ENCODE results near the gene HNRNPL. TPM values are rescaled to one million over a fixed set of nuclear protein-coding genes. Genes with fewer than 3 reads are reported as not detected.

The HNRNPL gene
- total and polyA plus RNA-seq, 2 donors from 2014 or later = 168 to 278 TPM

DNA sequence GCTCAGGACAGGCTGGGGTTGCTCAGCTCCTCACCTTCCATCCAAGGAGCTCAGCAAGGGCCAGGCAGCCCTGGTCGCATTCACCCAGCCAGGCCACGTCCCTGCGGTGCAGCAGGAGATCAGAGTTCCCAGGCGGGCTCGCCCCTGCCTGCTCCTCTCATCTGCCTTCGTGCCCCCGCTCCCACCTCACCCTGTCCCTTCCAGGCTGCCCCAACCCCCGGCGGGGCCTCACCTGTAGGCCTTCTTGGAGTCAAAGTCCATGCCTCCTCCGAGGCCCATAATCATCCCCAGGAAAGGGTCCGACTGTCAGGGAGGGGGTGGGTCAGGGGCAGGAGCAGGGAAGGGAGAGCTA, 29.6 kb upstream of the HNRNPL start:
- FAIRE-seq (no peak), DNase-seq (no peak)
- no peaks in the 10 kb centered on the region for H3K27me3 ChIP-seq (ENCODE audit: control insufficient read depth, insufficient read depth, low read length)
- H3K27ac ChIP-seq (ENCODE audit: low read depth in 2 of 2, low read length in 2 of 2) = no peak overlapping the region
- H3K4me1 ChIP-seq (ENCODE audit: control insufficient read depth in 2 of 3, insufficient read depth in 2 of 3, low read depth in 1 of 3, low read length in 3 of 3) = peaks cover 0 to 4% (median 0%) of the 10 kb centered on the region in 3 donors
- no peak overlapping the region for H3K4me3 ChIP-seq (ENCODE audit: low read length in 3 of 3)
- intact Hi-C loops (cut with DNase I) = no loop called here
- peaks cover 0 to 5% (median 2%) of the 10 kb centered on the region in 3 donors for H3K36me3 ChIP-seq (ENCODE audit: control insufficient read depth in 2 of 3, insufficient read depth in 3 of 3, low read length in 3 of 3)
- TF ChIP-seq, protein P1, sequence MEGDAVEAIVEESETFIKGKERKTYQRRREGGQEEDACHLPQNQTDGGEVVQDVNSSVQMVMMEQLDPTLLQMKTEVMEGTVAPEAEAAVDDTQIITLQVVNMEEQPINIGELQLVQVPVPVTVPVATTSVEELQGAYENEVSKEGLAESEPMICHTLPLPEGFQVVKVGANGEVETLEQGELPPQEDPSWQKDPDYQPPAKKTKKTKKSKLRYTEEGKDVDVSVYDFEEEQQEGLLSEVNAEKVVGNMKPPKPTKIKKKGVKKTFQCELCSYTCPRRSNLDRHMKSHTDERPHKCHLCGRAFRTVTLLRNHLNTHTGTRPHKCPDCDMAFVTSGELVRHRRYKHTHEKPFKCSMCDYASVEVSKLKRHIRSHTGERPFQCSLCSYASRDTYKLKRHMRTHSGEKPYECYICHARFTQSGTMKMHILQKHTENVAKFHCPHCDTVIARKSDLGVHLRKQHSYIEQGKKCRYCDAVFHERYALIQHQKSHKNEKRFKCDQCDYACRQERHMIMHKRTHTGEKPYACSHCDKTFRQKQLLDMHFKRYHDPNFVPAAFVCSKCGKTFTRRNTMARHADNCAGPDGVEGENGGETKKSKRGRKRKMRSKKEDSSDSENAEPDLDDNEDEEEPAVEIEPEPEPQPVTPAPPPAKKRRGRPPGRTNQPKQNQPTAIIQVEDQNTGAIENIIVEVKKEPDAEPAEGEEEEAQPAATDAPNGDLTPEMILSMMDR (IDR thresholded peaks at IDR 0.05; ENCODE audit: borderline replicate concordance, extremely low read depth, insufficient read depth) = no peak
- no peak overlapping the region for H3K9ac ChIP-seq (ENCODE audit: low read length in 3 of 3)
- no peaks in the 10 kb centered on the region for H3K9me3 ChIP-seq (ENCODE audit: control insufficient read depth in 2 of 3, insufficient read depth in 1 of 3, low read length in 3 of 3)

DNA sequence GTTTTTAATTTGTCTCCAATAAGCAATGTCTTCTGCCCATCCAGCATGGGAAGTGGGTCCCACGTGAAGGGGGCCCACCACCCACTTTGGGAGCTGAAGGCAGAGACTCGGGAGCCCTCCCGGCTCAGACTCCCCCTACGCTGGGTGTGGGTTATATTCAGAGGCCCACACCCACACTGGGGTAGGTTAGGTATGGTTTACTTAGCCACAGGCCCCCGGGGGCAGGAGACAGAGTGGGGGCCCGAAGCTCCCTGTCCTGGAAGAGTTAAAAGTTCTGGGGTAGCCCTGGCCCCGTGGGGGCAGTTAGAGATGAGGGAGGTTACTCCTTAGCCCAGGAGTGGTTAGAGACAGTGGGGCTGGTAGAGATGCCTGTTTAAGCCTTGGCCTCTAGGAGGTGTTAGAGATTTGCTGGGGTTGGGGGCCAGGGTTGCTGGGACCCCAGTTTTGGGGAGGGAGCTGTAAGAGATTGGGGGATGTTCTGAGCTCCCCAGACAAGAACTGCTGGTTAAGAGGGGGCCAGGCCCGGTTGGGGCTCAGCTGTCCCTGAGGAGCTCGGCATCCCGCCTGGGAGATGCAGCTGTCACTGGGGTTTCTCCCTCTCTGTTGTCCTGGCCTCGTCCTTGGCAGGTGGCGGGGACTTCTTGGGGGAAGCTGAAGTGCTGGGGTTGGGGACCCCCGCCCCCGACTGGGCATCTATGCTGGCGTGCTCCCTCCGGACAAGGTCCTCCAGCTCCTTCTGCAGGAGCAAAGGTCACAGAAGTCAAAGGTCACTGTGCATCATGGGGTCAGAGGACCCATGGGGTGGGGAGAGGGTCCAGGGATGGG, 29.0 kb upstream of the HNRNPL start:
- H3K36me3 ChIP-seq (ENCODE audit: control insufficient read depth in 2 of 3, insufficient read depth in 3 of 3, low read length in 3 of 3) = peaks cover 0 to 5% (median 2%) of the 10 kb centered on the region in 3 donors
- H3K4me1 ChIP-seq (ENCODE audit: control insufficient read depth in 2 of 3, insufficient read depth in 2 of 3, low read depth in 1 of 3, low read length in 3 of 3) = peaks cover 0 to 4% (median 0%) of the 10 kb centered on the region in 3 donors
- FAIRE-seq = no peak
- H3K4me3 ChIP-seq (ENCODE audit: low read length in 3 of 3) = no peak overlapping the region
- H3K27me3 ChIP-seq (ENCODE audit: control insufficient read depth, insufficient read depth, low read length) = no peaks in the 10 kb centered on the region
- H3K9ac ChIP-seq (ENCODE audit: low read length in 3 of 3) = no peak overlapping the region
- H3K27ac ChIP-seq (ENCODE audit: low read depth in 2 of 2, low read length in 2 of 2) = peak overlapping the region; percentile 22 to 72
- intact Hi-C loops (cut with DNase I) = no loop called here
- DNase-seq = no peak
- TF ChIP-seq, protein P1 (IDR thresholded peaks at IDR 0.05; ENCODE audit: borderline replicate concordance, extremely low read depth, insufficient read depth) = no peak
- H3K9me3 ChIP-seq (ENCODE audit: control insufficient read depth in 2 of 3, insufficient read depth in 1 of 3, low read length in 3 of 3) = no peaks in the 10 kb centered on the region

DNA sequence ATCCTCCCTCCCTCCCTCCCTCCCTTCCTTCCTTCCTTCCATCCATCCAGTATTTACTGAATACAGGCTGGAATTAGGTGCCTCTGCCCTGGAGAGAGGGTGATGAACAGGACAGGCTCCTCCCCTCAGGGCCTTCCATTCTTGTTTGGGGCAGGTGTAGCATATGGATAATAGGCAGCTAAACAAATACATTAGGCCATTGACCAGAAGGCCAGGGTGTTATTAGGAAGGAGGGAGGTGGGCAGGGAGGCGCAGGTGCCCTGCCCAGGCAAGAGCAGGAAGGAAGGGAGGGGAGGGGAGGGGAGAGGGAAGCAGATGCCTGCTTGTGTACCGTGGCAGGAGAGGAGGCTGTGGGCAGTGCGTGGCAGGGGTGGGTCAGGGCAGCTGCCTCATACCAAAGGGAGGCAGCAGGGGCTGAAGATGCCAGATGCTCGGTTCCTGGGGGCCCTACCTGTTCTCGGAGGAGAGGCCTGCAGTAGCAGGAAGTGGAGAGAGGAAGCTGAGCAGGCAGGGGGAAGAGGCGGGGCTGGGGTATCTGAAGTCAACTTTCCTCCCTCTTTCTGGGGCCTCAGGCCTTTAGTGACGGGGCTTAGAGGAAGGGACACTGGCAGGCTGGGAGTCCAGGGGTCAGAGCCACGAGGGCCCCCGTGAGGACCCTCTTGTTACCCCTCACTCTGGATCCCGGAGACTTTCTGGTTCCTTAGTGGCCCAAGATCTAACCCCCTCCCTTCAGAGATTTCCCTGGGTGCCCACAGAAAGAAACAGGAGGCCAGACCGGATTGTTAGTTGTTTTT, 28.2 kb upstream of the HNRNPL start, which contains the start of gene RINL:
TSS of gene RINL (minus strand) at position 495 of the 794 bp plus-strand sequence. CDS start 1,533 bp downstream, outside the sequence.
- Histone ChIP-seq H3K27me3 (ENCODE audit: control insufficient read depth, insufficient read depth, low read length) (no peaks in the 10 kb centered on the region), H3K27ac (ENCODE audit: low read depth in 2 of 2, low read length in 2 of 2) (peak within 1 kb of the TSS; percentile 22 to 72), H3K9ac (ENCODE audit: low read length in 3 of 3) (peak within 1 kb of the TSS in 1 of 3 donors; percentile 19), H3K9me3 (ENCODE audit: control insufficient read depth in 2 of 3, insufficient read depth in 1 of 3, low read length in 3 of 3) (no peaks in the 10 kb centered on the region), H3K36me3 (ENCODE audit: control insufficient read depth in 2 of 3, insufficient read depth in 3 of 3, low read length in 3 of 3) (peaks cover 0 to 5% (median 2%) of the 10 kb centered on the region in 3 donors), H3K4me3 (ENCODE audit: low read length in 3 of 3) (no peak within 1 kb of the TSS), H3K4me1 (ENCODE audit: control insufficient read depth in 2 of 3, insufficient read depth in 2 of 3, low read depth in 1 of 3, low read length in 3 of 3) (peaks cover 0 to 4% (median 0%) of the 10 kb centered on the region in 3 donors)
- intact Hi-C loops (cut with DNase I) = no loop called here
- FAIRE-seq (no peak), DNase-seq (peak in 2 of 5 donors; percentile 33 to 38)
- TF ChIP-seq, protein P1 (IDR thresholded peaks at IDR 0.05; ENCODE audit: borderline replicate concordance, extremely low read depth, insufficient read depth) = no peak

Measured in kidney (tissue), 14 donors.